NB4 (cell line): ENCODE measurements around the gene TBL1Y.

Source experiments
- MAX ChIP-seq: IDR thresholded peaks from 2 replicates; pipeline ENCODE4 v1.6.1; 2011; ENCODE audit warnings: low read depth, low read length
- MYC ChIP-seq: IDR thresholded peaks from 2 replicates; pipeline ENCODE4 v1.6.1; 2011; ENCODE audit warnings: low read depth, low read length
- POLR2A ChIP-seq: IDR thresholded peaks from 2 replicates; pipeline ENCODE4 v1.6.1; 2011; ENCODE audit warnings: mild to moderate bottlenecking; ENCODE audit not compliant: insufficient read length; ENCODE audit errors: extremely low read depth
- TF ChIP-seq, protein P1 (sequence below): IDR thresholded peaks from one replicate; pipeline ENCODE4 v1.5.1; 2012; ENCODE audit warnings: low read depth, low read length

- no peak for TF ChIP-seq POLR2A
- TF ChIP-seq, protein P1, sequence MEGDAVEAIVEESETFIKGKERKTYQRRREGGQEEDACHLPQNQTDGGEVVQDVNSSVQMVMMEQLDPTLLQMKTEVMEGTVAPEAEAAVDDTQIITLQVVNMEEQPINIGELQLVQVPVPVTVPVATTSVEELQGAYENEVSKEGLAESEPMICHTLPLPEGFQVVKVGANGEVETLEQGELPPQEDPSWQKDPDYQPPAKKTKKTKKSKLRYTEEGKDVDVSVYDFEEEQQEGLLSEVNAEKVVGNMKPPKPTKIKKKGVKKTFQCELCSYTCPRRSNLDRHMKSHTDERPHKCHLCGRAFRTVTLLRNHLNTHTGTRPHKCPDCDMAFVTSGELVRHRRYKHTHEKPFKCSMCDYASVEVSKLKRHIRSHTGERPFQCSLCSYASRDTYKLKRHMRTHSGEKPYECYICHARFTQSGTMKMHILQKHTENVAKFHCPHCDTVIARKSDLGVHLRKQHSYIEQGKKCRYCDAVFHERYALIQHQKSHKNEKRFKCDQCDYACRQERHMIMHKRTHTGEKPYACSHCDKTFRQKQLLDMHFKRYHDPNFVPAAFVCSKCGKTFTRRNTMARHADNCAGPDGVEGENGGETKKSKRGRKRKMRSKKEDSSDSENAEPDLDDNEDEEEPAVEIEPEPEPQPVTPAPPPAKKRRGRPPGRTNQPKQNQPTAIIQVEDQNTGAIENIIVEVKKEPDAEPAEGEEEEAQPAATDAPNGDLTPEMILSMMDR = no peak
- no peak for TF ChIP-seq MYC
- no peak for TF ChIP-seq MAX
Measured at GRCh38 chrY:6968191-6968590, 57.7 kb downstream of the TBL1Y start.
